Measurements from ENCODE around the gene ATP8A2. TPM values are rescaled to one million over a fixed set of nuclear protein-coding genes. Genes with fewer than 3 reads are reported as not detected.

Gene ATP8A2
- total RNA-seq, 1 experiment from 2014 or later = not detected

- Histone ChIP-seq H4K20me1 (ENCODE audit: insufficient read depth) (no peaks in the 10 kb centered on the region), H3K4me2 (no peak overlapping the region), H3K4me1 (replicated peaks; ENCODE audit: insufficient read depth) (no peaks in the 10 kb centered on the region), H3K4me3 (no peak overlapping the region), H3K9me3 (ENCODE audit: insufficient read depth, low read depth) (no peaks in the 10 kb centered on the region), H3K27me3 (ENCODE audit: insufficient read depth, low read depth) (peaks cover 5% of the 10 kb centered on the region; the same call in 1 of the 2 replicates), H3K9me2 (ENCODE audit: insufficient read depth) (no peaks in the 10 kb centered on the region), H3K36me3 (ENCODE audit: low read depth) (no peaks in the 10 kb centered on the region), H2AFZ (no peak overlapping the region), H3K27ac (no peak overlapping the region), H3K79me2 (ENCODE audit: low read depth) (no peaks in the 10 kb centered on the region), H3F3A (ENCODE audit: insufficient read depth, low read depth) (no peaks in the 10 kb centered on the region)
- intact Hi-C loops (cut with micrococcal nuclease; ENCODE audit: unreplicated experiment) = no loop called here
- TF ChIP-seq CTCF (conservative IDR thresholded peaks at IDR 0.05) (no peak), EZH2 (IDR thresholded peaks at IDR 0.05; ENCODE audit: low read depth) (no peak)
- POLR2A ChIA-PET (ENCODE audit: unreplicated experiment) = no interaction called here
- BruUV-seq (replicated peaks) = no TSS peak
- CTCF ChIA-PET = no interaction called here
- no peak for DNase-seq
Measured at GRCh38 chr13:25607096-25607495, 235.3 kb downstream of the ATP8A2 start.

- CTCF ChIA-PET = no interaction called here
Measured at GRCh38 chr13:25608181-25608580, 236.4 kb downstream of the ATP8A2 start.

GRCh38 chr13:25616674-25617073 lies 244.9 kb downstream of the ATP8A2 start:
- Histone ChIP-seq H4K20me1 (ENCODE audit: insufficient read depth) (no peaks in the 10 kb centered on the region), H3K36me3 (ENCODE audit: low read depth) (no peaks in the 10 kb centered on the region), H3K27me3 (ENCODE audit: insufficient read depth, low read depth) (peaks cover 55% of the 10 kb centered on the region), H3K4me3 (no peak overlapping the region), H3K9me3 (ENCODE audit: insufficient read depth, low read depth) (no peaks in the 10 kb centered on the region), H2AFZ (no peak overlapping the region), H3F3A (ENCODE audit: insufficient read depth, low read depth) (no peaks in the 10 kb centered on the region), H3K27ac (no peak overlapping the region), H3K9me2 (ENCODE audit: insufficient read depth) (no peaks in the 10 kb centered on the region), H3K79me2 (ENCODE audit: low read depth) (no peaks in the 10 kb centered on the region), H3K4me2 (no peak overlapping the region), H3K4me1 (replicated peaks; ENCODE audit: insufficient read depth) (no peaks in the 10 kb centered on the region)
- ChIA-PET POLR2A (ENCODE audit: unreplicated experiment) (no interaction called here), CTCF (no interaction called here)
- TF ChIP-seq EZH2 (IDR thresholded peaks at IDR 0.05; ENCODE audit: low read depth) (no peak), CTCF (conservative IDR thresholded peaks at IDR 0.05) (no peak)
- no peak for DNase-seq
- intact Hi-C loops (cut with micrococcal nuclease; ENCODE audit: unreplicated experiment) = no loop called here
- BruUV-seq (replicated peaks) = no TSS peak

More at GRCh38 chr13:25608181-25608580, 236.4 kb downstream of the ATP8A2 start:
- H3K36me3 ChIP-seq (ENCODE audit: low read depth) = no peaks in the 10 kb centered on the region
- no peaks in the 10 kb centered on the region for H3K9me3 ChIP-seq (ENCODE audit: insufficient read depth, low read depth)
- intact Hi-C loops (cut with micrococcal nuclease; ENCODE audit: unreplicated experiment) = no loop called here
- H3K27ac ChIP-seq = no peak overlapping the region
- no TSS peak for BruUV-seq (replicated peaks)
- POLR2A ChIA-PET (ENCODE audit: unreplicated experiment) = no interaction called here
- no peak for DNase-seq
- no peaks in the 10 kb centered on the region for H4K20me1 ChIP-seq (ENCODE audit: insufficient read depth)
- no peaks in the 10 kb centered on the region for H3K9me2 ChIP-seq (ENCODE audit: insufficient read depth)
- TF ChIP-seq CTCF (conservative IDR thresholded peaks at IDR 0.05) (no peak), EZH2 (IDR thresholded peaks at IDR 0.05; ENCODE audit: low read depth) (no peak)
- no peak overlapping the region for H2AFZ ChIP-seq
- H3K79me2 ChIP-seq (ENCODE audit: low read depth) = no peaks in the 10 kb centered on the region
- no peak overlapping the region for H3K4me3 ChIP-seq
- H3F3A ChIP-seq (ENCODE audit: insufficient read depth, low read depth) = no peaks in the 10 kb centered on the region
- no peaks in the 10 kb centered on the region for H3K27me3 ChIP-seq (ENCODE audit: insufficient read depth, low read depth)
- no peaks in the 10 kb centered on the region for H3K4me1 ChIP-seq (replicated peaks; ENCODE audit: insufficient read depth)
- no peak overlapping the region for H3K4me2 ChIP-seq
